Adrenal gland (tissue), 5 donors: Measurements from ENCODE around the gene GPC6.

Source experiments
- CTCF ChIP-seq, 6 experiments: fragments of 450-650 bp in 4 of 6; fragments of 200-600 bp in 2 of 6; sonication (generic) in 1 of 6; IDR thresholded peaks; 1 replicate in 5 of 6; 2 replicates in 1 of 6; pipeline versions ENCODE4 v1.5.1 to v1.8.0; 2016 to 2021; ENCODE audit warnings: antibody characterized with exemption in 6 of 6, mild to moderate bottlenecking in 2 of 6, moderate library complexity in 1 of 6
- POLR2A ChIP-seq, 2 donors: fragments of 450-650 bp; IDR thresholded peaks; one replicate each; pipeline ENCODE4 v1.6.1; 2017; ENCODE audit warnings: antibody characterized with exemption in 2 of 2, mild to moderate bottlenecking in 2 of 2, moderate library complexity in 1 of 2
- donor health status: DM: no; HTN: no; CAD: no.

- no peak for TF ChIP-seq POLR2A (IDR thresholded peaks at IDR 0.05)
- no peak for TF ChIP-seq CTCF (IDR thresholded peaks at IDR 0.05)
Observed at GRCh38 chr13:93413972-93414717, 187.5 kb downstream of the GPC6 start.
